Right lung (tissue), 5 donors: ENCODE data around the gene MED23. TPM values are rescaled to one million over a fixed set of nuclear protein-coding genes. Genes with fewer than 3 reads are reported as not detected.
"Not testable (repeated sequence)": the region's sequence is repeated elsewhere in the genome, so short reads cannot be mapped to it uniquely, and the experiment has no call there.

ENCODE experiments used
- DNase-seq, 2 donors: peaks; one replicate each; pipeline ENCODE4 v3.0.0-alpha.2; 2013
- polyA plus RNA-seq, 5 donors: library from polyadenylated mRNA; unstranded; fragments of 120-200 nt; gene quantifications; one replicate each; pipeline versions ENCODE4 v1.2.1 to v1.2.3, GENCODE V29; 2013; ENCODE audit warnings: inconsistent platforms in 1 of 5, low replicate concordance in 1 of 5; ENCODE audit not compliant: insufficient read length in 5 of 5, insufficient read depth in 1 of 5

The MED23 gene
- polyA plus RNA-seq, 5 donors: 37.0 to 66.3 (median 54.1) TPM

- DNase-seq: no peak
These were observed 46.5 kb downstream of the MED23 start for GRCh38 chr6:131581523-131581922.

- no peak for DNase-seq
These were observed 52.1 kb downstream of the MED23 start for GRCh38 chr6:131575834-131576478.

- DNase-seq: no peak
These were observed 53.4 kb downstream of the MED23 start for GRCh38 chr6:131574686-131575085.

GRCh38 chr6:131574133-131574532, 53.9 kb downstream of the MED23 start:
- DNase-seq: no peak

- no peak for DNase-seq
These were observed 55.2 kb downstream of the MED23 start, which contains the start of gene ARG1 for GRCh38 chr6:131572686-131573415. Gene ARG1, plus strand, starts transcription at chr6:131573226. Its CDS starts 57 bp downstream, at chr6:131573283.

GRCh38 chr6:131568726-131569125, 59.3 kb downstream of the MED23 start:
- DNase-seq: no peak

GRCh38 chr6:131565056-131565455, 63.0 kb downstream of the MED23 start:
- no peak for DNase-seq

- DNase-seq: no peak
These were observed 65.9 kb downstream of the MED23 start for GRCh38 chr6:131561925-131562707.

- DNase-seq: no peak
These were observed 69.1 kb downstream of the MED23 start for GRCh38 chr6:131558922-131559321.

GRCh38 chr6:131555992-131556391, 72.0 kb downstream of the MED23 start:
- no peak for DNase-seq

GRCh38 chr6:131552572-131552971, 75.5 kb downstream of the MED23 start:
- DNase-seq: no peak

- DNase-seq: no peak
These were observed 76.1 kb downstream of the MED23 start for GRCh38 chr6:131551902-131552301.

- DNase-seq: no peak
These were observed 78.2 kb downstream of the MED23 start for GRCh38 chr6:131549811-131550210.

- no peak for DNase-seq
These were observed 79.6 kb downstream of the MED23 start for GRCh38 chr6:131548441-131548840.

- DNase-seq: no peak
These were observed 80.6 kb downstream of the MED23 start for GRCh38 chr6:131547488-131547887.

- DNase-seq: no peak
These were observed 82.7 kb downstream of the MED23 start for GRCh38 chr6:131545317-131545716.

- not testable (repeated sequence) for DNase-seq
These were observed 89.4 kb downstream of the MED23 start for GRCh38 chr6:131538615-131539014.

GRCh38 chr6:131532580-131533039, 95.4 kb downstream of the MED23 start:
- DNase-seq: no peak

- DNase-seq: not testable (repeated sequence)
These were observed 96.4 kb downstream of the MED23 start for GRCh38 chr6:131531681-131532080.

- not testable (repeated sequence) for DNase-seq
These were observed 97.1 kb downstream of the MED23 start for GRCh38 chr6:131530936-131531335.

GRCh38 chr6:131524695-131525336, 103.2 kb downstream of the MED23 start:
- DNase-seq: no peak
